ENCODE measurements around the gene CDK11A.

The CDK11A gene

GRCh38 chr1:1724035-1724864 is at the start of gene CDK11A:
CDK11A (minus strand) TSS chr1:1724357; CDS start chr1:1722818, 1,539 bp downstream.
- peak; percentile 96 to 99 for DNase-seq

- no peak for DNase-seq
Observed at GRCh38 chr1:1773874-1774273, 49.7 kb upstream of the CDK11A start.

GRCh38 chr1:1771096-1771495 is 46.9 kb upstream of the CDK11A start:
- DNase-seq = no peak

- no peak for DNase-seq
Observed at GRCh38 chr1:1770102-1770501, 45.9 kb upstream of the CDK11A start.

GRCh38 chr1:1768249-1768992 is 44.3 kb upstream of the CDK11A start:
- DNase-seq = no peak

- no peak for DNase-seq
Observed at GRCh38 chr1:1764876-1765470, 40.8 kb upstream of the CDK11A start.

GRCh38 chr1:1763657-1764621 is 39.8 kb upstream of the CDK11A start:
- peak; percentile 30 to 67 for DNase-seq

- DNase-seq = no peak
Observed at GRCh38 chr1:1761504-1762376, 37.6 kb upstream of the CDK11A start.

- no peak for DNase-seq
Observed at GRCh38 chr1:1760715-1761114, 36.6 kb upstream of the CDK11A start.

GRCh38 chr1:1760345-1760650 is 36.1 kb upstream of the CDK11A start:
- DNase-seq = no peak

- no peak for DNase-seq
Observed at GRCh38 chr1:1759456-1760344, 35.5 kb upstream of the CDK11A start.

GRCh38 chr1:1758692-1759455 is 34.7 kb upstream of the CDK11A start:
- no peak for DNase-seq

- DNase-seq = no peak
Observed at GRCh38 chr1:1758059-1758621, 34.0 kb upstream of the CDK11A start.

GRCh38 chr1:1757422-1758058 is 33.4 kb upstream of the CDK11A start:
- no peak for DNase-seq

GRCh38 chr1:1756661-1757421 is 32.7 kb upstream of the CDK11A start:
- DNase-seq = no peak

GRCh38 chr1:1755852-1756251 is 31.7 kb upstream of the CDK11A start:
- no peak for DNase-seq

GRCh38 chr1:1755426-1755825 is 31.3 kb upstream of the CDK11A start:
- no peak for DNase-seq

All from CD4-positive, alpha-beta T cell treated with Interleukin-1 beta for 1 hour (primary cell).